ENCODE data around the gene VCAN.

GRCh38 chr5:83474161-83474796 lies 2.7 kb downstream of the VCAN start:
- TF ChIP-seq, protein P1, sequence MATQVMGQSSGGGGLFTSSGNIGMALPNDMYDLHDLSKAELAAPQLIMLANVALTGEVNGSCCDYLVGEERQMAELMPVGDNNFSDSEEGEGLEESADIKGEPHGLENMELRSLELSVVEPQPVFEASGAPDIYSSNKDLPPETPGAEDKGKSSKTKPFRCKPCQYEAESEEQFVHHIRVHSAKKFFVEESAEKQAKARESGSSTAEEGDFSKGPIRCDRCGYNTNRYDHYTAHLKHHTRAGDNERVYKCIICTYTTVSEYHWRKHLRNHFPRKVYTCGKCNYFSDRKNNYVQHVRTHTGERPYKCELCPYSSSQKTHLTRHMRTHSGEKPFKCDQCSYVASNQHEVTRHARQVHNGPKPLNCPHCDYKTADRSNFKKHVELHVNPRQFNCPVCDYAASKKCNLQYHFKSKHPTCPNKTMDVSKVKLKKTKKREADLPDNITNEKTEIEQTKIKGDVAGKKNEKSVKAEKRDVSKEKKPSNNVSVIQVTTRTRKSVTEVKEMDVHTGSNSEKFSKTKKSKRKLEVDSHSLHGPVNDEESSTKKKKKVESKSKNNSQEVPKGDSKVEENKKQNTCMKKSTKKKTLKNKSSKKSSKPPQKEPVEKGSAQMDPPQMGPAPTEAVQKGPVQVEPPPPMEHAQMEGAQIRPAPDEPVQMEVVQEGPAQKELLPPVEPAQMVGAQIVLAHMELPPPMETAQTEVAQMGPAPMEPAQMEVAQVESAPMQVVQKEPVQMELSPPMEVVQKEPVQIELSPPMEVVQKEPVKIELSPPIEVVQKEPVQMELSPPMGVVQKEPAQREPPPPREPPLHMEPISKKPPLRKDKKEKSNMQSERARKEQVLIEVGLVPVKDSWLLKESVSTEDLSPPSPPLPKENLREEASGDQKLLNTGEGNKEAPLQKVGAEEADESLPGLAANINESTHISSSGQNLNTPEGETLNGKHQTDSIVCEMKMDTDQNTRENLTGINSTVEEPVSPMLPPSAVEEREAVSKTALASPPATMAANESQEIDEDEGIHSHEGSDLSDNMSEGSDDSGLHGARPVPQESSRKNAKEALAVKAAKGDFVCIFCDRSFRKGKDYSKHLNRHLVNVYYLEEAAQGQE (IDR thresholded peaks at IDR 0.05; ENCODE audit: borderline replicate concordance), result peak; percentile 57
- TF ChIP-seq, protein P2, sequence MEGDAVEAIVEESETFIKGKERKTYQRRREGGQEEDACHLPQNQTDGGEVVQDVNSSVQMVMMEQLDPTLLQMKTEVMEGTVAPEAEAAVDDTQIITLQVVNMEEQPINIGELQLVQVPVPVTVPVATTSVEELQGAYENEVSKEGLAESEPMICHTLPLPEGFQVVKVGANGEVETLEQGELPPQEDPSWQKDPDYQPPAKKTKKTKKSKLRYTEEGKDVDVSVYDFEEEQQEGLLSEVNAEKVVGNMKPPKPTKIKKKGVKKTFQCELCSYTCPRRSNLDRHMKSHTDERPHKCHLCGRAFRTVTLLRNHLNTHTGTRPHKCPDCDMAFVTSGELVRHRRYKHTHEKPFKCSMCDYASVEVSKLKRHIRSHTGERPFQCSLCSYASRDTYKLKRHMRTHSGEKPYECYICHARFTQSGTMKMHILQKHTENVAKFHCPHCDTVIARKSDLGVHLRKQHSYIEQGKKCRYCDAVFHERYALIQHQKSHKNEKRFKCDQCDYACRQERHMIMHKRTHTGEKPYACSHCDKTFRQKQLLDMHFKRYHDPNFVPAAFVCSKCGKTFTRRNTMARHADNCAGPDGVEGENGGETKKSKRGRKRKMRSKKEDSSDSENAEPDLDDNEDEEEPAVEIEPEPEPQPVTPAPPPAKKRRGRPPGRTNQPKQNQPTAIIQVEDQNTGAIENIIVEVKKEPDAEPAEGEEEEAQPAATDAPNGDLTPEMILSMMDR (IDR thresholded peaks at IDR 0.05; ENCODE audit: poor library complexity, severe bottlenecking), result no peak
- TF ChIP-seq MXI1 (conservative IDR thresholded peaks at IDR 0.05; ENCODE audit: poor library complexity, severe bottlenecking), result peak; percentile 87

Measured in neural cell (in vitro differentiated cells).